ENCODE measurements around the gene MAP1S.
"Not testable (repeated sequence)": the region's sequence is repeated elsewhere in the genome, so short reads cannot be mapped to it uniquely, and the experiment has no call there.

The MAP1S gene

GRCh38 chr19:17778968-17779929 lies 60.0 kb downstream of the MAP1S start:
- peak overlapping the region; percentile 37 for H3K4me3 ChIP-seq (ENCODE audit: low read depth, low read length)
- no peak for DNase-seq (ENCODE audit: low read depth)

- DNase-seq (ENCODE audit: low read depth): no peak
- no peak overlapping the region for H3K4me3 ChIP-seq (ENCODE audit: low read depth, low read length)
These were observed 61.5 kb downstream of the MAP1S start for GRCh38 chr19:17780781-17781180.

DNA sequence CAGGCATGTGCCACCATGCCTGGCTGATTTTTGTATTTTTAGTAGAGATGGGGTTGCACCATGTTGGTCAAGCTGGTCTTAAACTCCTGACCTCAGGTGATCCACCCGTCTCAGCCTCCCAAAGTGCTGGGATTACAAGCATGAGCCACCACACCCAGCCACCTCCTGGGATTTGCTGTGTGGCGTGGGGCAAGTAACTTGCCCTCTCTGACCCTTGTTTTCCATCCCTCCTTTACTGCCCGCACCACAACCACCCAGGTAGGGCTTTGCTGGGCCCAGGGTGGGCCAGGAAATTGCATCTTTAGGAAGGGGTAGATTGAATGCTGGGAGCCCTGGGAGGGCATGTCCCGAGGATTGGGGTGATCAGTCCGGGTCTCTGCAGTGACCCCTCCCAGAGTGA lies 64.4 kb downstream of the MAP1S start:
- not testable (repeated sequence) for DNase-seq (ENCODE audit: low read depth); H3K4me3 ChIP-seq (ENCODE audit: low read depth, low read length)
